ENCODE measurements around the gene HPDL. TPM values are rescaled to one million over a fixed set of nuclear protein-coding genes. Genes with fewer than 3 reads are reported as not detected.

The HPDL gene
- total and polyA plus RNA-seq, 2 of the 8 experiments (the other 6 are each of a cell fraction or from before 2014, with no cell fraction given): 58.5 to 62.7 TPM

GRCh38 chr1:45317166-45317565, 9.5 kb upstream of the HPDL start:
- FAIRE-seq (no peak), DNase-seq (ENCODE audit: low read depth in 1 of 2, low spot score in 2 of 2) (no peak)
- Histone ChIP-seq H3K4me1 (replicated peaks in 1 of 4; ENCODE audit: control insufficient read depth in 3 of 4, insufficient read depth in 4 of 4, low read length in 3 of 4) (peaks cover 3 to 14% (median 6%) of the 10 kb centered on the region in 4 experiments; a peak in 6 of 7 replicates), H3K36me3 (ENCODE audit: control insufficient read depth in 2 of 4, insufficient read depth in 4 of 4, low read length in 3 of 4) (no peaks in the 10 kb centered on the region), H3K79me1 (ENCODE audit: low read depth, low read length) (no peaks in the 10 kb centered on the region), H2BK15ac (ENCODE audit: low read length) (no peak overlapping the region), H3K79me2 (ENCODE audit: control insufficient read depth in 1 of 2, insufficient read depth in 2 of 2, low read length in 2 of 2) (no peaks in the 10 kb centered on the region), H2BK120ac (replicated peaks; ENCODE audit: low read depth, low read length) (no peak overlapping the region), H4K91ac (replicated peaks; ENCODE audit: insufficient read length, low read length) (no peak overlapping the region), H3K4ac (replicated peaks; ENCODE audit: insufficient read length, low read depth, low read length) (no peak overlapping the region), H3K27ac (ENCODE audit: low read depth, low read length) (no peak overlapping the region), H3K27me3 (replicated peaks in 1 of 4; ENCODE audit: control insufficient read depth in 3 of 4, extremely low read depth in 1 of 4, insufficient read depth in 3 of 4, low read length in 3 of 4) (no peaks in the 10 kb centered on the region), H2BK20ac (ENCODE audit: low read length) (no peak overlapping the region), H2AFZ (ENCODE audit: low read length) (no peak overlapping the region), H2AK5ac (ENCODE audit: low read depth, low read length) (no peak overlapping the region), H3K9ac (replicated peaks in 1 of 4; ENCODE audit: extremely low read depth in 1 of 4, low read depth in 3 of 4, low read length in 3 of 4) (no peak overlapping the region), H3K14ac (ENCODE audit: insufficient read length) (no peak overlapping the region), H3K18ac (ENCODE audit: extremely low read depth, low read length) (no peak overlapping the region), H2BK5ac (ENCODE audit: low read depth, low read length) (no peak overlapping the region), H3K23me2 (ENCODE audit: low read depth, low read length) (no peaks in the 10 kb centered on the region; the same call in 1 of the 2 replicates), H3K9me3 (ENCODE audit: insufficient read depth in 2 of 2, low read depth in 1 of 2, low read length in 1 of 2) (peaks cover 0 to 5% of the 10 kb centered on the region in 2 experiments; a peak in 2 of 4 replicates), H4K5ac (ENCODE audit: insufficient read length, low read depth, low read length) (no peak overlapping the region), H4K8ac (ENCODE audit: extremely low read depth, insufficient read depth, low read length) (no peak overlapping the region), H3K56ac (replicated peaks; ENCODE audit: insufficient read length, low read depth, low read length) (no peak overlapping the region), H4K20me1 (replicated peaks in 1 of 2; ENCODE audit: control insufficient read depth in 1 of 2, insufficient read depth in 2 of 2, low read length in 2 of 2) (no peaks in the 10 kb centered on the region), H3K4me3 (ENCODE audit: extremely low read depth in 1 of 4, insufficient read depth in 2 of 4, low read depth in 3 of 4, low read length in 4 of 4) (no peak overlapping the region), H3K4me2 (ENCODE audit: insufficient read depth in 1 of 2, low read depth in 2 of 2, low read length in 2 of 2) (no peak overlapping the region), H3K23ac (ENCODE audit: insufficient read length) (no peak overlapping the region), H2BK12ac (ENCODE audit: low read depth, low read length) (no peak overlapping the region)
- 85% methylated on average over 4 of the region's 4 CpGs; no CpG with 5 or more reads in 1 of the 2 experiments for WGBS, 2 experiments (ENCODE audit: extremely low coverage in 1 of 2, insufficient coverage in 1 of 2, insufficient read length in 1 of 2, insufficient replicate concordance in 2 of 2, low coverage in 1 of 2, low lambda C conversion rate in 2 of 2, missing lambda C conversion rate in 1 of 2)
- ChIA-PET POLR2A (ENCODE audit: partially characterized antibody) (interaction anchor here (6.5 to 16.3 kb wide), 3 partner anchors 10 to 26 kb away, joined by 38 to 472 read pairs (median 194); partner anchors contain the start of genes HPDL, MUTYH and TOE1), CTCF (ENCODE audit: partially characterized antibody) (interaction anchor here (0.9 kb wide), 1 partner anchor 11 kb away, joined by 3 read pairs; no protein-coding TSS in a partner anchor)
- TF ChIP-seq CTCF (IDR thresholded peaks at IDR 0.05; ENCODE audit: control extremely low read depth in 1 of 3, insufficient read depth in 1 of 3, low read depth in 1 of 3, low read length in 3 of 3) (no peak), BACH1 (IDR thresholded peaks at IDR 0.05; ENCODE audit: low read length) (no peak), BCL11A (IDR thresholded peaks at IDR 0.05; ENCODE audit: low read depth in 2 of 2, low read length in 2 of 2) (no peak), SAP30 (IDR thresholded peaks at IDR 0.05; ENCODE audit: insufficient read depth, insufficient replicate concordance, low read length) (no peak), CHD1 (IDR thresholded peaks at IDR 0.05; ENCODE audit: low read depth, low read length) (no peak), CEBPB (IDR thresholded peaks at IDR 0.05; ENCODE audit: low read depth, low read length) (no peak), ASH2L (IDR thresholded peaks at IDR 0.05; ENCODE audit: low read length) (no peak), SP2 (IDR thresholded peaks at IDR 0.05; ENCODE audit: low read length) (no peak), MAX (IDR thresholded peaks at IDR 0.05) (no peak), CREB1 (IDR thresholded peaks at IDR 0.05) (no peak), USF2 (IDR thresholded peaks at IDR 0.05; ENCODE audit: low read length) (no peak)

Data from H1 (cell line).